CD14-positive monocyte (primary cell): ENCODE measurements around the gene EIPR1. TPM values are rescaled to one million over a fixed set of nuclear protein-coding genes. Genes with fewer than 3 reads are reported as not detected.

Source experiments
- DNase-seq, 3 donors: peaks; one replicate each; pipeline ENCODE4 v3.0.0-alpha.2; 2011 to 2022
- H2AFZ ChIP-seq: 2 replicates; pipeline ENCODE4 v1.6.0; 2012; ENCODE audit warnings: mild to moderate bottlenecking, low read depth, low read length, inconsistent platforms; ENCODE audit not compliant: insufficient read depth, poor library complexity, severe bottlenecking
- H3K27ac ChIP-seq, 2 donors: 1 replicate in 1 of 2; 2 replicates in 1 of 2; pipeline ENCODE4 v1.5.1; 2012 to 2013; ENCODE audit warnings: low read length in 2 of 2, control low read depth in 1 of 2, inconsistent platforms in 1 of 2, low read depth in 1 of 2, mild to moderate bottlenecking in 1 of 2
- H3K27me3 ChIP-seq, 2 donors: one replicate each; pipeline versions ENCODE4 v1.6.0 to v1.6.1; 2011 to 2013; ENCODE audit warnings: low read length in 2 of 2; ENCODE audit not compliant: control insufficient read depth in 2 of 2, insufficient read depth in 2 of 2
- H3K36me3 ChIP-seq, 2 donors: replicated peaks in 1 of 2; 1 replicate in 1 of 2; 2 replicates in 1 of 2; pipeline versions ENCODE4 v1.5.1 to v1.6.1; 2012 to 2013; ENCODE audit warnings: low read length in 2 of 2, control low read depth in 1 of 2, inconsistent platforms in 1 of 2, mild to moderate bottlenecking in 1 of 2; ENCODE audit not compliant: insufficient read depth in 2 of 2, control insufficient read depth in 1 of 2
- H3K4me1 ChIP-seq, 2 donors: 1 replicate in 1 of 2; 2 replicates in 1 of 2; pipeline versions ENCODE4 v1.5.1 to v1.6.1; 2012 to 2013; ENCODE audit warnings: low read length in 2 of 2, control low read depth in 1 of 2, inconsistent platforms in 1 of 2, mild to moderate bottlenecking in 1 of 2, moderate library complexity in 1 of 2; ENCODE audit not compliant: insufficient read depth in 2 of 2, control insufficient read depth in 1 of 2
- H3K4me2 ChIP-seq: replicated peaks from 2 replicates; pipeline ENCODE3; 2012; ENCODE audit warnings: low read length, moderate library complexity, mild to moderate bottlenecking; ENCODE audit not compliant: poor library complexity, severe bottlenecking; ENCODE audit errors: extremely low read depth
- H3K4me3 ChIP-seq, 3 experiments: fragments of 200-600 bp in 1 of 3; sonication (generic) in 1 of 3; replicated peaks in 1 of 3; 1 replicate in 2 of 3; 2 replicates in 1 of 3; pipeline ENCODE4 v1.5.1; 2011 to 2013; ENCODE audit warnings: low read length in 3 of 3, mild to moderate bottlenecking in 3 of 3, control low read depth in 2 of 3, low read depth in 2 of 3, inconsistent platforms in 1 of 3, moderate library complexity in 1 of 3
- H3K79me2 ChIP-seq: 2 replicates; pipeline ENCODE4 v1.6.0; 2012; ENCODE audit warnings: mild to moderate bottlenecking, control low read depth, inconsistent platforms, low read length, moderate library complexity; ENCODE audit not compliant: insufficient read depth
- H3K9ac ChIP-seq: 2 replicates; pipeline ENCODE4 v1.6.0; 2017; ENCODE audit warnings: low read length, mild to moderate bottlenecking; ENCODE audit not compliant: insufficient read depth, poor library complexity, severe bottlenecking
- H3K9me3 ChIP-seq, 2 donors: replicated peaks in 1 of 2; 1 replicate in 1 of 2; 2 replicates in 1 of 2; pipeline versions ENCODE4 v1.5.1 to v1.6.1; 2012 to 2013; ENCODE audit warnings: low read length in 2 of 2, control low read depth in 1 of 2; ENCODE audit not compliant: control insufficient read depth in 1 of 2, insufficient read depth in 1 of 2
- H4K20me1 ChIP-seq: 2 replicates; pipeline ENCODE4 v1.6.0; 2012; ENCODE audit warnings: mild to moderate bottlenecking, low read length, control low read depth, moderate library complexity; ENCODE audit not compliant: insufficient read depth
- H3K27ac Mint-ChIP-seq, 7 donors: one replicate each; pipeline ENCODE4 v1.8.0; 2020; ENCODE audit warnings: mild to moderate bottlenecking in 7 of 7, mixed read lengths in 7 of 7, moderate library complexity in 6 of 7, inconsistent platforms in 2 of 7
- H3K27me3 Mint-ChIP-seq, 3 donors: one replicate each; pipeline ENCODE4 v1.8.0; 2021 to 2022; ENCODE audit warnings: low read depth in 3 of 3, mild to moderate bottlenecking in 3 of 3, mixed read lengths in 3 of 3, moderate library complexity in 3 of 3, inconsistent platforms in 1 of 3
- H3K36me3 Mint-ChIP-seq, 2 donors: one replicate each; pipeline ENCODE4 v1.8.0; 2020; ENCODE audit warnings: mixed read lengths in 2 of 2, inconsistent platforms in 1 of 2, mild to moderate bottlenecking in 1 of 2
- H3K4me1 Mint-ChIP-seq: one replicate; pipeline ENCODE4 v1.8.0; 2020; ENCODE audit warnings: mild to moderate bottlenecking, mixed read lengths
- H3K4me3 Mint-ChIP-seq, 2 donors: one replicate each; pipeline ENCODE4 v1.8.0; 2020; ENCODE audit warnings: mild to moderate bottlenecking in 2 of 2, mixed read lengths in 2 of 2, moderate library complexity in 1 of 2
- H3K9me3 Mint-ChIP-seq, 7 donors: one replicate each; pipeline ENCODE4 v1.8.0; 2020 to 2022; ENCODE audit warnings: mixed read lengths in 7 of 7, mild to moderate bottlenecking in 6 of 7, moderate library complexity in 6 of 7, inconsistent platforms in 2 of 7
- WGBS: methylation state at CpG from one replicate; pipeline ENCODE4 v1.1.5; 2013; ENCODE audit warnings: missing lambda C conversion rate; ENCODE audit not compliant: insufficient coverage; 5-methylcytosine and 5-hydroxymethylcytosine counted together
- intact Hi-C, 2 donors: fragments of 100-400 bp; cut with micrococcal nuclease; formaldehyde crosslinking; loops; one replicate each; pipeline versions ENCODE4 v1.15.0 to v1.15.1; 2023
- polyA plus RNA-seq, 3 donors: library from polyadenylated mRNA; depleted of rRNA in 1 of 3; unstranded in 2 of 3; stranded (reverse) in 1 of 3; fragments of 300-500 nt in 2 of 3; fragments of >200 nt in 1 of 3; fragmentation: Illumina TruSeq in 2 of 3; gene quantifications; 1 replicate in 2 of 3; 2 replicates in 1 of 3; pipeline ENCODE4 v1.2.3, GENCODE V29; 2012 to 2021
- TF ChIP-seq, protein P1 (sequence below): fragments of 200-600 bp; IDR thresholded peaks from one replicate; pipeline ENCODE4 v1.8.0; 2022; ENCODE audit warnings: antibody characterized with exemption, mild to moderate bottlenecking

The EIPR1 gene
- polyA plus RNA-seq, 3 donors: 19.0 to 22.4 (median 20.8) TPM

DNA sequence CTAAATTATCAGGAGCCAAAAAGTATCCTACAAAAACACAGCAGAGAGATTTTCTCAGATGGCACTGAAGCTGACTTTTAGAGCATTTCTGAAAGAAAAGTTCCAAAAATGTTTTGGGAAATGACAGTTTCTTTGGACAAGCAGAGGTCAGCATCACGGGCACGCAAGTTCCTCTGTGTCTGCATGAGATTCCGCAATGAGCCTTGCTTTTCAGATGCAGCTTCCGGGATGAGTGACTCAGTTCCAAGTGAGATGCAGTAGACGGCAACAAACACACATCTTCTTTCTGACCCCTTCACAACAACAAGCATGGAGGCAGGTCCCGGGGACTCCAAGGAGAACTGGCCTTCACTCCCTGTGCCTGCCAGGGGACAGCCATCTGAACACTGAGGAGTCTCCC lies 76.6 kb downstream of the EIPR1 start:
- Histone ChIP-seq H3K79me2 (no peaks in the 10 kb centered on the region), H3K36me3 (peaks cover 4 to 10% of the 10 kb centered on the region in 2 donors), H4K20me1 (no peaks in the 10 kb centered on the region), H3K9me3 (no peaks in the 10 kb centered on the region), H3K4me2 (no peak overlapping the region), H3K9ac (no peak overlapping the region), H3K4me3 (no peak overlapping the region), H2AFZ (no peak overlapping the region), H3K4me1 (peaks cover 3 to 8% of the 10 kb centered on the region in 2 donors), H3K27me3 (no peaks in the 10 kb centered on the region), H3K27ac (no peak overlapping the region)
- no peak for DNase-seq
- TF ChIP-seq, protein P1, sequence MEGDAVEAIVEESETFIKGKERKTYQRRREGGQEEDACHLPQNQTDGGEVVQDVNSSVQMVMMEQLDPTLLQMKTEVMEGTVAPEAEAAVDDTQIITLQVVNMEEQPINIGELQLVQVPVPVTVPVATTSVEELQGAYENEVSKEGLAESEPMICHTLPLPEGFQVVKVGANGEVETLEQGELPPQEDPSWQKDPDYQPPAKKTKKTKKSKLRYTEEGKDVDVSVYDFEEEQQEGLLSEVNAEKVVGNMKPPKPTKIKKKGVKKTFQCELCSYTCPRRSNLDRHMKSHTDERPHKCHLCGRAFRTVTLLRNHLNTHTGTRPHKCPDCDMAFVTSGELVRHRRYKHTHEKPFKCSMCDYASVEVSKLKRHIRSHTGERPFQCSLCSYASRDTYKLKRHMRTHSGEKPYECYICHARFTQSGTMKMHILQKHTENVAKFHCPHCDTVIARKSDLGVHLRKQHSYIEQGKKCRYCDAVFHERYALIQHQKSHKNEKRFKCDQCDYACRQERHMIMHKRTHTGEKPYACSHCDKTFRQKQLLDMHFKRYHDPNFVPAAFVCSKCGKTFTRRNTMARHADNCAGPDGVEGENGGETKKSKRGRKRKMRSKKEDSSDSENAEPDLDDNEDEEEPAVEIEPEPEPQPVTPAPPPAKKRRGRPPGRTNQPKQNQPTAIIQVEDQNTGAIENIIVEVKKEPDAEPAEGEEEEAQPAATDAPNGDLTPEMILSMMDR: no peak
- H3K4me3 Mint-ChIP-seq: no peak overlapping the region
- H3K36me3 Mint-ChIP-seq: peaks cover 23 to 31% of the 10 kb centered on the region in 2 donors
- no peak overlapping the region for H3K27ac Mint-ChIP-seq
- WGBS: 98% methylated on average over 5 of the region's 6 CpGs
- peaks cover 2 to 9% (median 3%) of the 10 kb centered on the region in 3 donors for H3K27me3 Mint-ChIP-seq
- peaks cover 9% of the 10 kb centered on the region for H3K4me1 Mint-ChIP-seq
- H3K9me3 Mint-ChIP-seq: peaks cover 0 to 2% (median 0%) of the 10 kb centered on the region in 7 donors
- intact Hi-C loops: no loop called here

DNA sequence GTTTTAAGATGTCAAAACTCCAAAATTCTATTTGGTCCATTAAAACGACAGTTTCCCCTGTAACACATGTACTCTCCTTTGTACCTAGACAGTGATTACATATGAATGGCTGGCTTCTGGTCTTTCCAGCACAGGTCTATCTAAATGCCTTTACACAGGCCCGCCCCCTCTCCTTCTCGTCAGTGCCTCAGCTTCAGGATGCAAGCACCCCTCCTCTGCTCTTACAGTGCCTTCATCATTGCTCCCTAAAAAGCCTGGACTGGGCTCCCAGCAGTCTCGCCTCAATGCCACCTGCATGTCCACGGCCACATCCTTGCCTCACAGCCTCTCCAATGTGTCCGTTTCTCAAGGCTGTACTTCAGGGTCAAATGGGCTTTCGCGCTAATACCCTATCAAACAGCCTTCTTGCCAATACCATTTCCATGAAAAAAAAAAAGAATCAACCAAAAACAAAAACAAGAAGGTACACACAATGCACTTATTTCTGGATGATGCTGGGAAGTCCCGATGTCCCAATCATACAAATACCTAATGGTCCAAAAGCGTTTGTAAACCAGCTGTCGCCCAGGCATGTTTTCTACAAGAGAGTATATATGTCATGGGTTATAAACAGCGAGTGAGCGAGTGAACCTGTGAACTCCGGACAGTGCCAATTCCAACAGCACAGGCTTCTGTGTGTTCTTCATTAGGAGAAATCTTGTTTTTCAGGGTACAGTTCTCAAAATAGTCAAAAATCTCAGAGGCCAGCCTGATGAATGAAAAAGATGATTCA lies 77.2 kb downstream of the EIPR1 start:
- H3K36me3 Mint-ChIP-seq: peaks cover 23 to 31% of the 10 kb centered on the region in 2 donors
- no peak overlapping the region for H3K9ac ChIP-seq
- no peak for DNase-seq
- H3K4me3 ChIP-seq: no peak overlapping the region
- H3K4me1 ChIP-seq: peaks cover 3 to 8% of the 10 kb centered on the region in 2 donors
- no peak overlapping the region for H3K4me2 ChIP-seq
- H3K9me3 Mint-ChIP-seq: peaks cover 0 to 2% (median 0%) of the 10 kb centered on the region in 7 donors
- no peaks in the 10 kb centered on the region for H3K79me2 ChIP-seq
- no peaks in the 10 kb centered on the region for H4K20me1 ChIP-seq
- H3K27me3 ChIP-seq: no peaks in the 10 kb centered on the region
- intact Hi-C loops: no loop called here
- 96% methylated on average over 8 of the region's 14 CpGs for WGBS
- H3K27me3 Mint-ChIP-seq: peaks cover 2 to 9% (median 3%) of the 10 kb centered on the region in 3 donors
- no peaks in the 10 kb centered on the region for H3K9me3 ChIP-seq
- no peak overlapping the region for H3K4me3 Mint-ChIP-seq
- peaks cover 4 to 10% of the 10 kb centered on the region in 2 donors for H3K36me3 ChIP-seq
- no peak overlapping the region for H2AFZ ChIP-seq
- TF ChIP-seq, protein P1: no peak
- H3K27ac ChIP-seq: no peak overlapping the region
- peaks cover 9% of the 10 kb centered on the region for H3K4me1 Mint-ChIP-seq
- no peak overlapping the region for H3K27ac Mint-ChIP-seq
